HepG2 (cell line): ENCODE results near the gene CORO7. TPM values are rescaled to one million over a fixed set of nuclear protein-coding genes. Genes with fewer than 3 reads are reported as not detected.

Source experiments
- CSRNP1 ChIP-seq: sonication (generic); formaldehyde crosslinking; IDR thresholded peaks from 2 replicates; pipeline ENCODE4 v1.8.1; 2023; ENCODE audit warnings: mild to moderate bottlenecking, missing genetic modification reagents
- HMGXB4 ChIP-seq, 2 experiments: sonication (generic) in 1 of 2; formaldehyde crosslinking in 1 of 2; IDR thresholded peaks; 2 replicates each; pipeline versions ENCODE4 v1.4.0 to v1.6.1; 2018 to 2020; ENCODE audit warnings: missing genetic modification reagents in 2 of 2, borderline replicate concordance in 1 of 2, low read depth in 1 of 2, mild to moderate bottlenecking in 1 of 2, missing biosample characterization in 1 of 2
- SALL1 ChIP-seq: sonication (generic); formaldehyde crosslinking; IDR thresholded peaks from 2 replicates; pipeline ENCODE4 v1.8.0; 2022; ENCODE audit warnings: mild to moderate bottlenecking, missing genetic modification reagents
- TEAD3 ChIP-seq: optimal IDR thresholded peaks from 2 replicates; pipeline ENCODE3; 2016; ENCODE audit warnings: borderline replicate concordance
- ZNF362 ChIP-seq: sonication (generic); formaldehyde crosslinking; IDR thresholded peaks from 2 replicates; pipeline ENCODE4 v1.4.0; 2020; ENCODE audit warnings: missing genetic modification reagents, mild to moderate bottlenecking, borderline replicate concordance
- ZNF432 ChIP-seq: sonication (generic); formaldehyde crosslinking; IDR thresholded peaks from 2 replicates; pipeline ENCODE4 v1.5.0; 2020; ENCODE audit warnings: missing genetic modification reagents, mild to moderate bottlenecking, borderline replicate concordance
- ZNF788 ChIP-seq: sonication (generic); formaldehyde crosslinking; IDR thresholded peaks from 2 replicates; pipeline ENCODE4 v1.5.0; 2020; ENCODE audit warnings: mild to moderate bottlenecking, missing genetic modification reagents, borderline replicate concordance
- ZNF800 ChIP-seq: sonication (generic); formaldehyde crosslinking; IDR thresholded peaks from 2 replicates; pipeline ENCODE4 v1.4.0; 2020; ENCODE audit warnings: missing genetic modification reagents
- polyA plus RNA-seq, 8 experiments: library from polyadenylated mRNA; depleted of rRNA in 3 of 8; stranded (reverse) in 7 of 8; unstranded in 1 of 8; fragments of >200 nt; fragmentation: Illumina TruSeq in 4 of 8; extraction: Trizol in 4 of 8; gene quantifications; 2 replicates each; pipeline versions ENCODE4 v1.2.1 to v1.2.3, GENCODE V29; 2011 to 2016; ENCODE audit warnings: low read depth in 4 of 8, missing spikeins in 1 of 8, mixed read lengths in 1 of 8; ENCODE audit not compliant: insufficient read depth in 1 of 8
- total RNA-seq, 5 experiments: library from RNA; depleted of rRNA; stranded (reverse); fragments of >200 nt; fragmentation: Illumina TruSeq; extraction: Trizol; gene quantifications; 2 replicates each; pipeline ENCODE4 v1.2.3, GENCODE V29; 2016; ENCODE audit warnings: low read depth in 1 of 5

The CORO7 gene
- total and polyA plus RNA-seq, 2 of the 13 experiments (the other 11 are each of a cell fraction or from before 2014, with no cell fraction given): 9.9 to 14.3 TPM

GRCh38 chr16:4323071-4323844 lies 93.1 kb downstream of the CORO7 start (continued):
- TF ChIP-seq TEAD3 (CRISPR knock-in tag): peak; percentile 81
- TF ChIP-seq ZNF800 (CRISPR knock-in tag): 0 out of 2 replicates have a peak, but pooled peaks have one; percentile 17
- TF ChIP-seq SALL1 (CRISPR knock-in tag): 0 out of 2 replicates have a peak, but pooled peaks have one; percentile 6
- 0 out of 2 replicates have a peak, but pooled peaks have one; percentile 14 for TF ChIP-seq ZNF362 (CRISPR knock-in tag)
- peak; percentile 10; the same call in 1 of the 2 replicates for TF ChIP-seq ZNF788 (CRISPR knock-in tag)
- TF ChIP-seq CSRNP1 (CRISPR knock-in tag): peak; percentile 28; the same call in 1 of the 2 replicates
- TF ChIP-seq HMGXB4 (CRISPR knock-in tag; IDR thresholded peaks at IDR 0.05; ENCODE audit: borderline replicate concordance in 1 of 2, low read depth in 1 of 2): 0 out of 4 replicates have a peak, but pooled peaks of 1 of the 2 experiments have one; percentile 23
- no peak for TF ChIP-seq ZNF432 (CRISPR knock-in tag)
- TF ChIP-seq, all 625 proteins: peak for 21
